ENCODE results near the gene EIF3D. TPM values are rescaled to one million over a fixed set of nuclear protein-coding genes. Genes with fewer than 3 reads are reported as not detected.

The EIF3D gene
- total RNA-seq, result 164 and 179 TPM in 2 replicates
- long read RNA-seq, transcript EIF3D-201 (15 exons, 2,155 nt), result major isoform, 1,523 of 1,685 reads
- long read RNA-seq, partial matches to known transcripts, result 48 of 1,685 reads
- long read RNA-seq, other reads (novel, unspliced or antisense), result 114 of 1,685 reads

GRCh38 chr22:36528795-36529751 is at the start of gene EIF3D:
Gene EIF3D, minus strand, starts transcription at chr22:36529166. Its CDS starts 3,045 bp downstream, at chr22:36526121.
- peaks cover 4% of the 10 kb centered on the region for H3K4me1 Mint-ChIP-seq (ENCODE audit: low read depth)
- no peaks in the 10 kb centered on the region for H3K27me3 Mint-ChIP-seq
- peak; percentile 94 for DNase-seq (ENCODE audit: low spot score, unreplicated experiment)
- peaks cover 18% of the 10 kb centered on the region for H3K36me3 Mint-ChIP-seq (ENCODE audit: insufficient read depth)
- peak within 1 kb of the TSS; percentile 99 for H3K27ac Mint-ChIP-seq
- peaks cover 3% of the 10 kb centered on the region for H3K9me3 Mint-ChIP-seq (ENCODE audit: low read depth)
- no peak for TF ChIP-seq CTCF (IDR thresholded peaks at IDR 0.05; ENCODE audit: unreplicated experiment)
- H3K4me3 Mint-ChIP-seq (ENCODE audit: low read depth), result peak within 1 kb of the TSS; percentile 89

GRCh38 chr22:36578619-36579018 is 49.7 kb upstream of the EIF3D start:
- Mint-ChIP-seq H3K4me3 (ENCODE audit: low read depth) (no peak overlapping the region), H3K27ac (no peak overlapping the region), H3K9me3 (ENCODE audit: low read depth) (no peaks in the 10 kb centered on the region), H3K36me3 (ENCODE audit: insufficient read depth) (no peaks in the 10 kb centered on the region), H3K27me3 (peaks cover 20% of the 10 kb centered on the region), H3K4me1 (ENCODE audit: low read depth) (no peaks in the 10 kb centered on the region)
- no peak for TF ChIP-seq CTCF (IDR thresholded peaks at IDR 0.05; ENCODE audit: unreplicated experiment)
- DNase-seq (ENCODE audit: low spot score, unreplicated experiment), result no peak

DNA sequence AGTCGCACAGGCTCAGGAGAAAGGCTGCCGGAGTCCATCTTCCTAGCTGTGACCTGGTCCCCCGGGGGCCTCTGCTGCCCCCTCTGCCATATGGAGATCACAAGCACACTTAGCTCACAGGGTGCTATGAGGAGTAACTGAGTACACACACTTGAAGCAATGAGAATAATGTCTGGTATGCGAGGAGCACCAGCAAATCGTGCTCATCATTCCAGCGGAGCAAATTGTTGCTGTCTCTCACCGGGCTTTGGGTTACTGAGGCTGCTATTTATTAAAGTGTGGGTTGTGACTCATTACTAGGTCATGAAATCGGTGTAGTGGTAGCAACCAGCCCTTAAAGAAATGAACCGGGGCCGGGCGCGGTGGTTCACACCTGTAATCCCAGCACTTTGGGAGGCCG is 48.1 kb upstream of the EIF3D start:
- H3K9me3 Mint-ChIP-seq (ENCODE audit: low read depth), result no peaks in the 10 kb centered on the region
- no peaks in the 10 kb centered on the region for H3K36me3 Mint-ChIP-seq (ENCODE audit: insufficient read depth)
- peaks cover 12% of the 10 kb centered on the region for H3K27me3 Mint-ChIP-seq
- TF ChIP-seq CTCF (IDR thresholded peaks at IDR 0.05; ENCODE audit: unreplicated experiment), result no peak
- DNase-seq (ENCODE audit: low spot score, unreplicated experiment), result no peak
- H3K4me1 Mint-ChIP-seq (ENCODE audit: low read depth), result no peaks in the 10 kb centered on the region
- H3K4me3 Mint-ChIP-seq (ENCODE audit: low read depth), result no peak overlapping the region
- no peak overlapping the region for H3K27ac Mint-ChIP-seq

DNA sequence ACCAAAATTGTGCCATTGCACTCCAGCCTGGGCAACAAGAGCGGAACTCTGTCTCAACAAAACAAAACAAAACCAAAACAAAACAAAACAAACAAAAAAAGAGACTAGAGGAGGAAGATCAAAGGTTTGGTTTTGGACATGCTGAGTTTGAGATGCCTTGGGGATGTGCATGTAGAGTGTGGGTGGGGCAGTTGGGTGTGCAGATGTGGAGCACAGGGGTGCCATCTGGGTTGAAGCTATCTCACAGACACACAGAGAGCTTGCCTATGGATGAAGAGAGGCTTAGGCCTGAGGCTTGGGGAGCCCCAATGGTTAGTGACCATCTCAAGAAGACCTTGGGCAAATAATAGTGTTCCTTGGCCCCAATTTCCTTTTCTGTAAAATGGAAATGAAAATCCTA is 45.8 kb upstream of the EIF3D start:
- Mint-ChIP-seq H3K9me3 (ENCODE audit: low read depth) (no peaks in the 10 kb centered on the region), H3K27ac (no peak overlapping the region), H3K27me3 (peaks cover 4% of the 10 kb centered on the region), H3K4me3 (ENCODE audit: low read depth) (no peak overlapping the region), H3K4me1 (ENCODE audit: low read depth) (no peaks in the 10 kb centered on the region), H3K36me3 (ENCODE audit: insufficient read depth) (no peaks in the 10 kb centered on the region)
- no peak for TF ChIP-seq CTCF (IDR thresholded peaks at IDR 0.05; ENCODE audit: unreplicated experiment)
- DNase-seq (ENCODE audit: low spot score, unreplicated experiment), result no peak

GRCh38 chr22:36573815-36574363 is 44.9 kb upstream of the EIF3D start:
- H3K27me3 Mint-ChIP-seq, result peaks cover 2% of the 10 kb centered on the region
- no peak overlapping the region for H3K27ac Mint-ChIP-seq
- no peak for TF ChIP-seq CTCF (IDR thresholded peaks at IDR 0.05; ENCODE audit: unreplicated experiment)
- no peaks in the 10 kb centered on the region for H3K36me3 Mint-ChIP-seq (ENCODE audit: insufficient read depth)
- H3K4me3 Mint-ChIP-seq (ENCODE audit: low read depth), result no peak overlapping the region
- no peaks in the 10 kb centered on the region for H3K9me3 Mint-ChIP-seq (ENCODE audit: low read depth)
- no peaks in the 10 kb centered on the region for H3K4me1 Mint-ChIP-seq (ENCODE audit: low read depth)
- DNase-seq (ENCODE audit: low spot score, unreplicated experiment), result no peak

Measured in progenitor cell of endocrine pancreas (in vitro differentiated cells).